Epithelial cell of esophagus (primary cell): ENCODE measurements around the gene SSBP3.

Source experiments
- DNase-seq: peaks from one replicate; pipeline ENCODE4 v3.0.0; 2010; ENCODE audit warnings: low read depth
- H3K4me3 ChIP-seq: 2 replicates; pipeline ENCODE4 v1.5.1; 2011; ENCODE audit warnings: mild to moderate bottlenecking, low read length, control low read depth
- CTCF ChIP-seq: IDR thresholded peaks from 2 replicates; pipeline ENCODE4 v1.5.1; 2011; ENCODE audit warnings: low read depth, mild to moderate bottlenecking, low read length, control low read depth, inconsistent platforms; ENCODE audit not compliant: insufficient read depth; ENCODE audit errors: missing control alignments

The SSBP3 gene

GRCh38 chr1:54177726-54178125, 228.5 kb downstream of the SSBP3 start:
- no peak for TF ChIP-seq CTCF
- no peak for DNase-seq

DNA sequence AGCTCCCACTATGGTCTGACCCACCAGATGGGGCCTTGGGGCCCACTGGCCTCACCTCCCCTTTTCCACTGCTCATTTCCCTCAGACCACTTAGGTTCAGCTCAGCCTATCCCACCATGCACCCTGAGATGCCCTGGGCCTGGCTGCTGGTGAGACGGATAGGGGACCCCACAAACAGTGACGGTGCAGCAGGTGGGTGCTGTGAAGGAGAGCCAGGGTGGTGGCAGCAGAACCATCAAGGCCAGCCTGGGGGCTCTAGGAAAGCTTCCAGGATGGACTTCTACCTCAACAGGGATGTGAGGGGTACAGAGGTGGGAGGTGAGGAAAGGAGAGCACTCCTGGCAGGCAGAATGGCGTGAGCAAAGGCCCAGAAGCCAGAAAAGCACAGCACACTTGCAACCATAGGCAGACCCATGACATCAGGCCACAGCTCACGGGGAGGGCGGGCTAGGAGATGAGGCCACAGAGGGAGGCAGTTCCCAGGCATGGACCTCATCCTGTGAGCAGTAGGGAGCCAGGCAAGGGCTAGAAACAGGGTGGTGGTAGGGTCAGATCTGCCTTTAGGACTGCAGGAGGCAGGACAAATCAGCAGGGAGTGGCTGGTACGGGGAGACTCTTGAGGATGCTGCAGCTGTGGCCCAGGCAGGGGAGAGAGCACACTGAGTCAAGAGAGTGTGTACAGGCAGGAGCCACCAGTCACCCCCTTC, 229.4 kb downstream of the SSBP3 start:
- no peak for TF ChIP-seq CTCF
- DNase-seq, result no peak
- no peak overlapping the region for H3K4me3 ChIP-seq

More at GRCh38 chr1:54177726-54178125, 228.5 kb downstream of the SSBP3 start:
- no peak overlapping the region for H3K4me3 ChIP-seq
